Cardiac muscle cell (in vitro differentiated cells and primary cell): ENCODE data around the gene ACRBP. TPM values are rescaled to one million over a fixed set of nuclear protein-coding genes. Genes with fewer than 3 reads are reported as not detected.

Source experiments
- DNase-seq, 2 donors: peaks; one replicate each; pipeline versions ENCODE4 v3.0.0 to v3.0.0-alpha.2; 2010 to 2017; ENCODE audit warnings: low read depth in 1 of 2, low spot score in 1 of 2
- H3K27ac ChIP-seq: fragments of 200-600 bp; sonication (generic); 2 replicates; pipeline ENCODE4 v1.5.1; 2016
- H3K27me3 ChIP-seq: fragments of 200-600 bp; sonication (generic); 2 replicates; pipeline ENCODE4 v1.6.0; 2016; ENCODE audit warnings: control low read depth
- H3K36me3 ChIP-seq: fragments of 200-600 bp; sonication (generic); 2 replicates; pipeline ENCODE4 v1.5.1; 2016; ENCODE audit warnings: control low read depth
- H3K4me1 ChIP-seq: fragments of 200-600 bp; sonication (generic); 2 replicates; pipeline ENCODE4 v1.8.1; 2017; ENCODE audit warnings: low read depth, mild to moderate bottlenecking, mixed run types
- H3K4me3 ChIP-seq: fragments of 200-600 bp; sonication (generic); 2 replicates; pipeline ENCODE4 v1.5.1; 2016; ENCODE audit warnings: mild to moderate bottlenecking
- H3K9me3 ChIP-seq: fragments of 200-600 bp; sonication (generic); 2 replicates; pipeline ENCODE4 v1.5.1; 2017; ENCODE audit warnings: low read depth, mild to moderate bottlenecking, control low read depth
- CTCF ChIP-seq: IDR thresholded peaks from 2 replicates; pipeline ENCODE4 v1.5.1; 2012; ENCODE audit warnings: low read depth, mild to moderate bottlenecking, low read length
- polyA plus RNA-seq: library from polyadenylated mRNA; unstranded; fragments of >200 nt; fragmentation: Nextera tagmentation; extraction: Ambion mirVana; gene quantifications from 2 replicates; pipeline ENCODE4 v1.2.1, GENCODE V29; 2016
- total RNA-seq: library from RNA; depleted of rRNA; stranded (reverse); fragments of >200 nt; gene quantifications from 2 replicates; pipeline ENCODE4 v1.2.3, GENCODE V29; 2016

ACRBP gene
- total and polyA plus RNA-seq, 2 experiments from 2014 or later: 2.6 to 2.8 TPM

- TF ChIP-seq CTCF: no peak
- H3K9me3 ChIP-seq: no peaks in the 10 kb centered on the region
- no peak for DNase-seq
- peaks cover 63% of the 10 kb centered on the region for H3K36me3 ChIP-seq
- no peaks in the 10 kb centered on the region for H3K4me1 ChIP-seq
- H3K27me3 ChIP-seq: no peaks in the 10 kb centered on the region
- H3K27ac ChIP-seq: no peak overlapping the region
- no peak overlapping the region for H3K4me3 ChIP-seq
Measured at GRCh38 chr12:6676962-6677361, 29.7 kb upstream of the ACRBP start.

GRCh38 chr12:6672143-6672542, 24.9 kb upstream of the ACRBP start:
- H3K9me3 ChIP-seq: no peaks in the 10 kb centered on the region
- H3K27me3 ChIP-seq: no peaks in the 10 kb centered on the region
- no peaks in the 10 kb centered on the region for H3K4me1 ChIP-seq
- DNase-seq: no peak
- peaks cover 88% of the 10 kb centered on the region for H3K36me3 ChIP-seq
- TF ChIP-seq CTCF: no peak
- no peak overlapping the region for H3K4me3 ChIP-seq
- H3K27ac ChIP-seq: no peak overlapping the region

GRCh38 chr12:6667559-6668210, 20.5 kb upstream of the ACRBP start:
- TF ChIP-seq CTCF: no peak
- H3K4me3 ChIP-seq: no peak overlapping the region
- no peak for DNase-seq
- H3K27me3 ChIP-seq: no peaks in the 10 kb centered on the region
- no peaks in the 10 kb centered on the region for H3K9me3 ChIP-seq
- peaks cover 55% of the 10 kb centered on the region for H3K36me3 ChIP-seq
- no peaks in the 10 kb centered on the region for H3K4me1 ChIP-seq
- H3K27ac ChIP-seq: no peak overlapping the region

- H3K9me3 ChIP-seq: no peaks in the 10 kb centered on the region
- no peak for TF ChIP-seq CTCF
- H3K4me1 ChIP-seq: peaks cover 7% of the 10 kb centered on the region
- H3K4me3 ChIP-seq: no peak overlapping the region
- no peaks in the 10 kb centered on the region for H3K27me3 ChIP-seq
- H3K27ac ChIP-seq: no peak overlapping the region
- DNase-seq: no peak
- H3K36me3 ChIP-seq: peaks cover 40% of the 10 kb centered on the region
Measured at GRCh38 chr12:6666211-6666610, 19.0 kb upstream of the ACRBP start.

GRCh38 chr12:6664902-6665301, 17.7 kb upstream of the ACRBP start:
- TF ChIP-seq CTCF: no peak
- H3K4me1 ChIP-seq: peaks cover 7% of the 10 kb centered on the region
- H3K9me3 ChIP-seq: no peaks in the 10 kb centered on the region
- peaks cover 27% of the 10 kb centered on the region for H3K36me3 ChIP-seq
- DNase-seq: no peak
- no peak overlapping the region for H3K4me3 ChIP-seq
- no peaks in the 10 kb centered on the region for H3K27me3 ChIP-seq
- H3K27ac ChIP-seq: no peak overlapping the region
